ENCODE results near the gene LZTS3.

LZTS3 gene

GRCh38 chr20:3115190-3116107 is 57.9 kb downstream of the LZTS3 start:
- H3K27me3 ChIP-seq: no peaks in the 10 kb centered on the region
- H3K4me3 ChIP-seq (ENCODE audit: low read depth in 1 of 2, low read length in 1 of 2): no peak overlapping the region
- H3K9me3 ChIP-seq: no peaks in the 10 kb centered on the region
- H3K27ac ChIP-seq: peak overlapping the region; percentile 38
- peaks cover 53 to 56% of the 10 kb centered on the region in 2 experiments for H3K4me1 ChIP-seq (ENCODE audit: control insufficient read depth in 1 of 2, insufficient read depth in 1 of 2, low read depth in 1 of 2, low read length in 1 of 2)
- TF ChIP-seq, protein P1, sequence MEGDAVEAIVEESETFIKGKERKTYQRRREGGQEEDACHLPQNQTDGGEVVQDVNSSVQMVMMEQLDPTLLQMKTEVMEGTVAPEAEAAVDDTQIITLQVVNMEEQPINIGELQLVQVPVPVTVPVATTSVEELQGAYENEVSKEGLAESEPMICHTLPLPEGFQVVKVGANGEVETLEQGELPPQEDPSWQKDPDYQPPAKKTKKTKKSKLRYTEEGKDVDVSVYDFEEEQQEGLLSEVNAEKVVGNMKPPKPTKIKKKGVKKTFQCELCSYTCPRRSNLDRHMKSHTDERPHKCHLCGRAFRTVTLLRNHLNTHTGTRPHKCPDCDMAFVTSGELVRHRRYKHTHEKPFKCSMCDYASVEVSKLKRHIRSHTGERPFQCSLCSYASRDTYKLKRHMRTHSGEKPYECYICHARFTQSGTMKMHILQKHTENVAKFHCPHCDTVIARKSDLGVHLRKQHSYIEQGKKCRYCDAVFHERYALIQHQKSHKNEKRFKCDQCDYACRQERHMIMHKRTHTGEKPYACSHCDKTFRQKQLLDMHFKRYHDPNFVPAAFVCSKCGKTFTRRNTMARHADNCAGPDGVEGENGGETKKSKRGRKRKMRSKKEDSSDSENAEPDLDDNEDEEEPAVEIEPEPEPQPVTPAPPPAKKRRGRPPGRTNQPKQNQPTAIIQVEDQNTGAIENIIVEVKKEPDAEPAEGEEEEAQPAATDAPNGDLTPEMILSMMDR (IDR thresholded peaks at IDR 0.05): peak; percentile 60
- H3K36me3 ChIP-seq: peaks cover 10% of the 10 kb centered on the region
